ENCODE data around the gene TMEM141.

DNA sequence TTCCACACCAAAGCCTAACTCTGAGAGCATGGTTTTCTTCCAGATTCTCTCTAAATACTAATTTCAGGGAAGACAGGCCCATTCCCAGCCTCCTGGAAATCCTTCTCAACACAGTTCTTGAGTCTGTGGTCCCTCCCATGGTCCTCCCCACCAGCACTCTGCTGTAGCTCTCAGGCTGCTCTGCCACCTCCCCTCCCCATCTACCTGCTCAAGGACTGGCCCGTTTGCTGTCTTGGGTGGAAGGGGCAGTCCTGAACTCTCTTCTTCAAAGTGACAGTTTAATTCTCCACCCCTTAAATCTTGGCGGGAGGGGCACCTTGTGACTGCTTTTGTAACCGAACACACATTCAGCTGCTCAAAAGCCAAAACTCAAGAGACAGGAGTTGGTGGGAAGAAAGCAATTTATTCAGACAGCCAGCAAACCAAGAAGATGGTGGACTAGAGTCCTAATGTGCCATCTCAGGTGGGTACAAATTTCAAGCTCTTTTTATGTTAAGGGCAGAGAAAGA, 19.2 kb upstream of the TMEM141 start:
- TF ChIP-seq, protein P1, sequence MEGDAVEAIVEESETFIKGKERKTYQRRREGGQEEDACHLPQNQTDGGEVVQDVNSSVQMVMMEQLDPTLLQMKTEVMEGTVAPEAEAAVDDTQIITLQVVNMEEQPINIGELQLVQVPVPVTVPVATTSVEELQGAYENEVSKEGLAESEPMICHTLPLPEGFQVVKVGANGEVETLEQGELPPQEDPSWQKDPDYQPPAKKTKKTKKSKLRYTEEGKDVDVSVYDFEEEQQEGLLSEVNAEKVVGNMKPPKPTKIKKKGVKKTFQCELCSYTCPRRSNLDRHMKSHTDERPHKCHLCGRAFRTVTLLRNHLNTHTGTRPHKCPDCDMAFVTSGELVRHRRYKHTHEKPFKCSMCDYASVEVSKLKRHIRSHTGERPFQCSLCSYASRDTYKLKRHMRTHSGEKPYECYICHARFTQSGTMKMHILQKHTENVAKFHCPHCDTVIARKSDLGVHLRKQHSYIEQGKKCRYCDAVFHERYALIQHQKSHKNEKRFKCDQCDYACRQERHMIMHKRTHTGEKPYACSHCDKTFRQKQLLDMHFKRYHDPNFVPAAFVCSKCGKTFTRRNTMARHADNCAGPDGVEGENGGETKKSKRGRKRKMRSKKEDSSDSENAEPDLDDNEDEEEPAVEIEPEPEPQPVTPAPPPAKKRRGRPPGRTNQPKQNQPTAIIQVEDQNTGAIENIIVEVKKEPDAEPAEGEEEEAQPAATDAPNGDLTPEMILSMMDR (IDR thresholded peaks at IDR 0.05; ENCODE audit: borderline replicate concordance, extremely low read depth, low read length, poor library complexity, severe bottlenecking) = no peak
- TF ChIP-seq EZH2 (IDR thresholded peaks at IDR 0.05; ENCODE audit: borderline replicate concordance, low read depth, low read length, severe bottlenecking) = no peak
